HG03159 (cell line): Measurements from ENCODE around the gene CYFIP1.

Experiments used
- ATAC-seq: cut with Tn5 transposase; IDR thresholded peaks from one replicate; pipeline ENCODE4 v1.9.1; 2021; ENCODE audit warnings: mild to moderate bottlenecking, moderate library complexity; ENCODE audit not compliant: unreplicated experiment

The CYFIP1 gene

DNA sequence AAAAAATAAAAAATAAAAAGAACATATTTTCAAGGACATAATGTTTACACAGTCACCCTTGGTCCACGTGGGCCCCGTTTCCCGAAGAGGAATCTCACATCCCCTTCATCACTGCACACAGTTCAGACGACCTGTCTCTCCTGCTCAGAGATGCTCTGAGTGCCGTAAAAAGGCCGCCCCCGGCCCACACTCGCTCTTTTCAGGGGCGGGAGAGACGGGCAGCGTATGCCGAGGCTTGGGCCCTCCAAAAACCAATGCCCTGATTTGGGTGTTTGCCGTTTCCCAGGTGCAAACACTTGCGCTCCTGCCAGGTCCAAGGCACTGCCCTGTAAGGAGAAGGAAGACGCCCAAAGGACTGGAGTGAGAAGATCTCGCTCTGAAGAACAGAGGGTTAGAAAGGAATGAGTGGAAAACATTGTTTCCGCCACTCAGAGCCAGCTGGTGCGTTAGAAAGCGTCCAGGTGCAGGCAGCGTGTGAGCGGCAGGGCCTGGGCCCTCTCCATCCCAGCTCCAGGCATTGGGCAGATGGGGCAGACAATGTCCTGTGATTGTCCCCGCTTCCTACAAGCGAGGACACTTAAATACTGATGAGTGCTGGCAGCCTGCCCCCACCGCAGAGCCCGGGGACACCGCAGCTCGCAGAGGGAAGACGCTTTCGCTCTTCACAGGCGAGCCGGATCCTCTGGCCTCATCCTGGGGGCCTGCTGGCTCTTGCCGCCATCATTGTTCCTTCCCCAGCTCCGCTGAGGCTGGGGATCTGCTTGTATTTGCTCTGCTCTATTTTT lies 88.5 kb downstream of the CYFIP1 start:
- no peak for ATAC-seq

DNA sequence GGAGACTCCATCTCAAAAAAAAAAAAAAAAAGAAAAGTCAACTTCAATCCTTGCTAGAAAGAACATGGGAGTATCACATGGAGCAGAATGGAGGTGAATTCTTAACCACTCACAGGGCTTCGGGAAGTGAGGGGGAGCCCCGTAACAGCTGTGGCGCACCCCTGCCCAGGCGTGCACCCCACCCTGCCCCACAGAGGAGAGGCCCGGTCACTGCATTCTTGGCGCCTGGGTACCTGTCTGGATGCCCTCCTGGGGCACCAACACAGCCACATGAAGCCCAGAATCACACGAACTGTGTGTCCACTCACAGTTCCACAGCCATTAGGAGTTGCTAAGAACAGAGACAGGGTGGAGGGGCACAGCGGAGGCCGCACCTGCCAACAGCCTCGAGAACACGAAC lies 89.9 kb downstream of the CYFIP1 start:
- no peak for ATAC-seq

DNA sequence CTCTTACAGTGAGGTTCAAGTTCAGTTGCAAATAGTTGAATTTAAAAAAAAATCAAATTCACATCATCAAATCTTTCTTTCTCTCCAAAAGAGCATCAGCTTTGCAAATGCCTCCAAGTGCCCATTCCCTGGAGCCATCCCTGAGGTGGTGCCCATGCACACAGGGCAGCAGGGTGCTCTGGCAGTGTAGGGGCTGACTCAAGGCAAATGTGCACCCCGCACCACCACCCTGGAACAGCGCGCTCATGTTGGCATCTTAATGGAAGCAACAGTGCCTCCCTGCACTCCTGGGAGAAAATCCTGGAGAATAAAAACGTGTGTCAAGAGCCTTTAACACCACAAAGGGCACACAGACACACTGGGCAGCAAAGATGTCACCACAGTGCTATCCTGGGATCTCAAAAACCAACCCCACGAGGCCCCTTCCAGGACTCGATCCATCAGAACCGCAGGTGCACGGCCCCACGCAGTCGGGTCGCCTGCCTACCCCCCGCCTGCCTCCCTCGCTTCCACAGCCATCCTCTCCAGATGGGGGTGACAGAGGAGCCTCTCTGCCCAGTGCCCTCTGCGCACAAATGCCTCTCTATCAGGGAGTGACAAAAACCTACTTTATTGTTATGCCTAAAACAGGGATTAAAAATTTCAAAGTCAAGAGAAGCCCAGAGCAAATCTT lies 90.9 kb downstream of the CYFIP1 start:
- no peak for ATAC-seq

- ATAC-seq: no peak
These were observed 91.9 kb downstream of the CYFIP1 start for GRCh38 chr15:22888120-22888859.

DNA sequence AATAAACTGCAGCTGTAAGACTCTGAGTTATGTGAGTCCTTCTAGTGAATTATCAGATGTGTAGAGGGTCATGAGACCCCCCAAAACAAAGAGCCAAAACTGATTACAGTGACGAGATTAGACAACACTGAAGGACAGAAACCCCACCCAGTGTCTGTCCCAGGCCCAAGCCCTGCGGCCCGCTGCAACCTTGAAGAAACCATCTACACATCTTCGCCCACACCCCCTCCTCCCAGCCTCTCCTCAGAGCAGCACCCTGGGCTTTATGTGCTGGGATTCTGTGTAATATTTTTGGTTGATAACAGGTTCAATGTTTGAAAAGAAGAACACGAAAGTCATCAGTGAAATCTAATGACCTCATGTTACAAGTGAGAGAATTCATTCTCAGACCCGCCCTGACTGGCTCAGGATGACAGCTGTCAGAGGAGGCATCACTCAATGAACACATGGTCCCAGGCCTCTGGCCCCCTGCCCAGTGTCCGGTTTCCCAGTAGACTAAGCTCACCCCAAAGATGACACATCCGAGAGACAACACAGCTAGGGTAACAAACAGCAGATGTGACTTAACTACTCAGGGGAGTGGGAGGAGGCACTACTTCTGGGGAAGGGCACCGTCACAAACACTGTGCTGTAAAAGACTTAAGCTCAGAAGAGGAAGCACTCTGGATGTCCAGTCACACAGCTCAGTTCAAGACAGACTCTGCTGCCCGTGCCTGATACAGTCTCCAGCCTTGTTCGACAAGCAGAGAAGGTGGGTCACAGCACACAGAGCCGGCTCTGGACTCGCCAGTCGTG lies 92.8 kb downstream of the CYFIP1 start:
- no peak for ATAC-seq

- no peak for ATAC-seq
These were observed 95.0 kb downstream of the CYFIP1 start for GRCh38 chr15:22885120-22885519.

DNA sequence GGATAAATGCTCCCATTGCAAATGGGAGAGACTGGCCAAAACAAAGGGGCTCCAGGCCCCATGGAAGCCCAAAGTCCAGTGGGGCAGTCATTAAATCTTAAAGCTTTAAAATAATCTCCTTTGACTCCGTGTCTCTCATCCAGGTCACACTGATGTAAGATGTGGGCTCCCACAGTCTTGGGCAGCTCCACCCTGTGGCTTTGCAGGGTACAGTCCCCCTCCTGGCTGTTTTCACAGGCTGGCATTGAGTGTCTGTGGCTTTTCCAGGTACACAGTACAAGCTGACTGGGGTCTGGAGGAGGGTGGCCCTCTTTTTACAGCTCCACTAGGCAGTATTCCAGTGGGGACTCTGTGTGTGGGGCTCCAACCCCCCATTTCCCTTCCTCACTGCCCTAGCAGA lies 95.8 kb downstream of the CYFIP1 start:
- ATAC-seq: no peak

- no peak for ATAC-seq
These were observed 97.0 kb downstream of the CYFIP1 start for GRCh38 chr15:22883196-22883595.

DNA sequence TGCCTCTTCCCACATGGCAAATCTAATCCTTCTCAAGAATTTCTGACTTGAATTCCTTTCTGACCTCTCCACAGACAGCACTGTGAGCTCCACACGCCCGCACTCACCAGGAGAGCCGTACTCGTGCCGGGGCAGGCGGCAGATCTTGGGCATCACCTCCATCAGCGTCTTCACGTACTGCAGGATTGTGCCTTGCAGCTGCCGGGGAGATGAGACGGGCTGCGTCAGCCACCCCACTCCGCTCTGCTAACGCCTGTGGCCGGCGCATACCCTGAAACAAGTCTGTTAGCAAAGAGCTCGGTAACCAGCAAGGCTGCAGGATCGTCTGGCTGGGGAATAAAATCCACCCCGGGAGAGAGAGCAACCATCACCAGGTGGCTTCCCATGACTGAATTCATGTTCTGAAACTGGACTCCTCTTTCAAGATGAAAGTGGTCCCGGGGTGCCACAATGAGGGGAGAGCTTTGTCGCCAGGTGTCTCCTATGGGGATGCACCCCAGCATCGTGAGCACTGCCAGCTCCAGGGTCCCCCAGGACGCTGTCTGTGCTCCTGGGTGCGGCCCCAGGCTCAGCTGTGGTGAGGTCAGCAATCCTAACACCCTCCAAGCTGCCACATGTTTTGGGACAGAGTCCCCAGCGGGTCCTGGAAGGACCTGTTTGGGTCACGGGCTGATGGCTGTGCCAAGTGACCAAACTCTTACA lies 98.3 kb downstream of the CYFIP1 start:
- ATAC-seq: no peak

GRCh38 chr15:22880981-22881738 lies 99.0 kb downstream of the CYFIP1 start:
- no peak for ATAC-seq

DNA sequence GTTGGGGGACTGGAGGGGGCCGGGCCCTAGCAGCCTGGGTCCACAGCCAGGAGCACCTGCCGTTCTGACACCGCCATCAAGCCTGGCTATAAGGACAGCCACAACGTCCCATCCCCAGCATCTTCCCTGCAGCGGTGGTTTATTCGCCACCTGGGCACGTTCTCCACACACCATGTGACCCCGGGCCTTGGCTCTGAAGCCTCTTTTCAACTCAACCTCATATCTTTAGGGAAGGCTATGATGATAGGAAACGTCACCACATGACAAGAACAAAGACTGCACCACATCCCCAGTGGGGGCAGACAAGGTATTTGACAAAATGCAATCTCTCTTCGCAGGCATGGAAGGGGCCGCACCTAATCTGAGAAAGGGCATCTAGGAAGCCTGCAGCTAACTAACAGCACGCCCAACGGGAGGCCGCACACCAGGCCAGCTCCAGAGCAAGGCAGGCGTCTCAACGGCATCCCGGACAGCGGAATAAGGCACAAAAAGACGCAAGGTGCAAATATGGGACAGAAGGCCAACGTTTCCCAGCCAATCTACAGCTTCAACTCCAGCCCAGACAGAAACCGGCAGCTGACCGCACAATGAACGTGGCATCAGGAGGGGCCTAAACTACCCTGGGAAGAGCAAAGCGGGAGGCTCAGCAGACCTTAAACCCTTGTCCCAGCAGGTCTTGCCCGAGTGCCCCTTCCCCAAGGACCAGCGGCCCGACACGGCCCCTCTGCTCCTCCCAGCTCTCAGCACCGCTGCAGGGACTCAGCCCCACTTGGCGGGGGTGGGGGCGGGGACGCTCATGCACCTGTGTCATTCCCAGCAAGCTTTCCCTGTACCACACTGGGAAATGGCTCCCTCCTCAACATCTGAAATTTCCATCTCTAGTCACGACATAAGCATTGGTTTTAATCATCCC lies 99.8 kb downstream of the CYFIP1 start:
- ATAC-seq: no peak

GRCh38 chr15:22878103-22878502 lies 102.1 kb downstream of the CYFIP1 start:
- no peak for ATAC-seq

- no peak for ATAC-seq
These were observed 102.6 kb downstream of the CYFIP1 start for GRCh38 chr15:22877607-22878006.

DNA sequence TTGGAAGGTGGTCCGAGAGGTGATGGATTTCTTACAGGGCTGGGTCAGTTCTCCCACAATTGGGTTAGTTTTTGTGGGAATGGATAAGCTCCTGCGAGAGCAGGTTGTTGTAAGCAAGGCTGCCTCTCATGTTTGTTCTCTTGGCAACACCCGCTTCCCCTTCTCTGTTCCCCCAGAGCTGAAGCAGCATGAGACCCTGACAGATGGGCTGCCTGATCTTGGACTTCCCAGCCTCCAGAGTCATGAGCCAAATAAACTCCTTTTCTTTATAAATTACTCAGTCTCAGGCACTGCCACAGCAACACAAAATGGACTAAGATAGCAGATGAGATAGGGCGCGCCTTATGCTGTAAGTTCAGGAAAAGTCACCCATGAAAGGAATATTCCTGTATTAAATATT lies 103.1 kb downstream of the CYFIP1 start:
- no peak for ATAC-seq

GRCh38 chr15:22874966-22875365 lies 105.2 kb downstream of the CYFIP1 start:
- no peak for ATAC-seq

- ATAC-seq: no peak
These were observed 105.9 kb downstream of the CYFIP1 start for GRCh38 chr15:22874256-22874655.

- no peak for ATAC-seq
These were observed 106.3 kb downstream of the CYFIP1 start for GRCh38 chr15:22873841-22874240.

DNA sequence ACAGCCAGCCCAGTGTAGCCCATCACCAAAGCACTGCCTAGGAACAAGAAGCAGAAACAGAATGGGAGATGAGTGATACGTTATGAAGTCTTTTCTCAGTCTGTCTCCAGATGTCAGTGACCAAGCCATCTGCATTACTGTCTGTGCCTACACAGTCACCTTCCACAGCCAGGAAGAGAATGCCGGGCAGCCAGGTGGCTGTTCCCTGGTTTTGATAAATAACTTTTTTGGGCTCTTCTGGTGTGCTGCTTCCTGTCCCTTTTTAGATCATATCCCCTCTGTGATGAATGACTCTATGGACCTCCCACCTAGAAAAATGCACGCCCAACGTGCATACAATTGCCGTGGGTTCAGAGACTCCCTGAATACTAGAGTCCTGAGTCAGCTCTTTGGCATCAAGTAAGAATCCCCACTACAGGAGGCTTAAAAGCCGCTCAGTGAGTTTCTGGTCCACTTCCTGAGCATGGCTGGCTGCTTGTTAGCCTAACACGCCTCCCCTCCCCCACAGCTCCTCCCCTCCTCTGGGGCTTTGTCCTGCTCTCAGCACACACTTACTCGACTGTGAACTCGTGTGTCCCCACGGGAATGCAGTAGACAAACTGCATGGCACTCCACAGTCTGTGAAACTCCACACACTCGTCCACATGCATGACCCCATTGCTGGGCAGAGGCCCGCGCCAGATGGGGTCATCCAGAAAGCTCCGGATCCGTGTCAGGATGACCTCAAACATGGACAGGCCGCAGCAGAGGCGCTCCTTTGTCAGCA lies 107.0 kb downstream of the CYFIP1 start:
- ATAC-seq: no peak
